Measurements from ENCODE around the gene TIMP3.

DNA sequence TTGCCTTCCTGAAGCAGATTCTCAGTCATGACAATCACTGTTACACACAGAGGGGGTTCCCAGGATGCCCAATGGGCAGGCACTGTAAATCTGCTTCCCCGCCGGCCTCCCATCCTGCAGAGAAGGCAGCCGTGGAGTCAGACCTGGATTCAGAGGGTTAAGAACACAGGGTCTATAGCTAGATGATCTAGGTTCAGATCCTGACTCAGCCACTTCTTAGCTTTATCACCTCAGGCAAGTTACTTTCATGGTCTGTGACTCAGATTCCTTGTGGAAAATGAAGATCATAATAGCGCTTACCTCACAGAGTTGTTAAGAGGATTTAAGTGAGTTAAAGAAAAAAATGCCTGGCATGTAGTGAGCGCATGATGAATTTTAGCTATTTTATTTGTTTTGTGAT is 95.9 kb downstream of the TIMP3 start:
- TF ChIP-seq, protein P1, sequence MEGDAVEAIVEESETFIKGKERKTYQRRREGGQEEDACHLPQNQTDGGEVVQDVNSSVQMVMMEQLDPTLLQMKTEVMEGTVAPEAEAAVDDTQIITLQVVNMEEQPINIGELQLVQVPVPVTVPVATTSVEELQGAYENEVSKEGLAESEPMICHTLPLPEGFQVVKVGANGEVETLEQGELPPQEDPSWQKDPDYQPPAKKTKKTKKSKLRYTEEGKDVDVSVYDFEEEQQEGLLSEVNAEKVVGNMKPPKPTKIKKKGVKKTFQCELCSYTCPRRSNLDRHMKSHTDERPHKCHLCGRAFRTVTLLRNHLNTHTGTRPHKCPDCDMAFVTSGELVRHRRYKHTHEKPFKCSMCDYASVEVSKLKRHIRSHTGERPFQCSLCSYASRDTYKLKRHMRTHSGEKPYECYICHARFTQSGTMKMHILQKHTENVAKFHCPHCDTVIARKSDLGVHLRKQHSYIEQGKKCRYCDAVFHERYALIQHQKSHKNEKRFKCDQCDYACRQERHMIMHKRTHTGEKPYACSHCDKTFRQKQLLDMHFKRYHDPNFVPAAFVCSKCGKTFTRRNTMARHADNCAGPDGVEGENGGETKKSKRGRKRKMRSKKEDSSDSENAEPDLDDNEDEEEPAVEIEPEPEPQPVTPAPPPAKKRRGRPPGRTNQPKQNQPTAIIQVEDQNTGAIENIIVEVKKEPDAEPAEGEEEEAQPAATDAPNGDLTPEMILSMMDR (IDR thresholded peaks at IDR 0.05) = no peak
- TF ChIP-seq EP300 (IDR thresholded peaks at IDR 0.05) = no peak

Data from esophagus muscularis mucosa (tissue), 3 donors.